Islet precursor cell (in vitro differentiated cells): ENCODE data around the gene AUTS2.

Experiments used
- DNase-seq: peaks from one replicate; pipeline ENCODE4 v3.0.0-alpha.2; 2018

Gene AUTS2

GRCh38 chr7:69625238-69625637 lies 27.0 kb downstream of the AUTS2 start:
- DNase-seq, result peak; percentile 69

DNA sequence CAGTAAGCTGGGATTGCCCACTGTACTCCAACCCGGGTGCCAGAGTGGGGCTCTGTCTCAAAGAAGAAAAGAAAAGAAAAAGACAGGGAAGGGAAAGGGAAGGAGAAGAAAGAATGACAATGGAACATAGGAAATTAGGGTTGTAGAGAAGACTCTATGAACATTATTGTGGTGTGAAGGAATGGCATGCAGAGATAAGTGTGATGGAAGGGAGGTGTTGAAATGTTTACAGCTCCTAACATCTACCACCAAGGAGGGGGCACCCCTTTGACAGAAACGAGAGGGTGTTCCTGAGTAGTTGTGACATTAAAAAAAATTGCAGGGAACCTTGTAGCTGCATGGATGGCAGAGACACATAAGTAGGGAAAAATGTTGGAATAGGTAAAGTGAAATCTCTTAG lies 27.5 kb downstream of the AUTS2 start:
- DNase-seq, result no peak

GRCh38 chr7:69630292-69630691 lies 32.0 kb downstream of the AUTS2 start:
- DNase-seq, result peak; percentile 71

- no peak for DNase-seq
Measured at GRCh38 chr7:69631131-69631530, 32.9 kb downstream of the AUTS2 start.

GRCh38 chr7:69632280-69632679 lies 34.0 kb downstream of the AUTS2 start:
- no peak for DNase-seq

DNA sequence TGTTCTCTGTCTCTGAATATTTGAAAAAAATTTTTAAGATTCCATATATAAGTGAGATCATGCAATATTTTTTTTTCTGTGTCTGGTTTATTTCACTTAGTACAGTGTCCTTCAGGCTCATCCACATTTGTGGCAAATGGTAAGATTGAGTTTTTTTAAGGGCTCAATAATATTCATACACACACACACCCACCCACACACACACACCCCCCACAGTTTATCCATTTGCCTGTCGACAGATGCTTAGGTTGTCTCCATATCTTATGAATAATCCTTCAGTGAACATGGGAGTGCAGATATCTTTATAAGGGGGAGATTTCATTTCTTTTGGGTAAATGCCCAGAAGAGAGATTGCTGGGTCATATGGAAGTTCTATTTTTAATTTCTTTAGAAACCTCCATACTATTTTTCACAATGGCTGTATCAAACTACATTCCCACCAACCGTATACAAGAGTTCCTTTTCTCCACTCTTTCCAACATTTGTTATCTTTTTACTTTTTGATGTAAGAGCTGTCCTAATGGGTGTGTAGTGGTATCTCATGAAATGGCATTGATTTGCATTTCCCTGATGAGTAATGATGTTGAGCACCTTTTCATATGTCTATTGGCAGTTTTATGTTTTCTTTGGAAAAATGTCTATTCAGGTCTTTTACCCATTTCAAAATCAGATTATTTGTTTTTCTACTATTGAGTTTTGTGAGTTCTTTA lies 35.0 kb downstream of the AUTS2 start:
- no peak for DNase-seq

DNA sequence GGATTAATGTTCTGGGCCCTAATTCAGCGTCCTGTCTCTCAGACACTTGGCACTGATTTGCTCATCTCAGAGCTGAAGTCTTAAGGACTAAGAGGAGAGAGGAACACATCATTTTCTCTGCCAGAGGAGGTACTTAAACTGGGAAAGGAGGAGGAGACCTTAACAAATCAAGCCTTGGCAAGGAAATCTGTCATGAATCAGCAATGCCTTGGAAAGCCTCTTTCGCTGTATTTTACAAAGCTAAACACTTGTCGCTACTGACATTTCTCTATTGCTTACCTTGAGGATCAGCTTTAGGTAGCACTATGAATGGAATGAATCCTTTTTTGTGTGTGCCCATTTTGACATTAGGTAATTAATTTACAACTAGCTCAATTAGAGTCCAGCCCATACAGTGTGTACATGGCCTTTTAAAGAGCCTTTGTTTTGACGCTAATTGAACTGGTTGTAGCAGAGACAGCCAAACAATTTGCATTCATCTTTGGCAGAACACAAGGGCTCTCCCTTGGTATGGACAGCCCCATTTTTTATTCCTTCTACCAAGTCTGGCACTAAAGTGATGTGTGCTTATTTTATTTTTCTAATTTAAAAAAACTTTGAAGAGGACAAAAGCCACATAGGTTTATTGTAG lies 37.4 kb downstream of the AUTS2 start:
- DNase-seq, result no peak

GRCh38 chr7:69638674-69639073 lies 40.4 kb downstream of the AUTS2 start:
- DNase-seq, result no peak

- no peak for DNase-seq
Measured at GRCh38 chr7:69640216-69640615, 41.9 kb downstream of the AUTS2 start.

DNA sequence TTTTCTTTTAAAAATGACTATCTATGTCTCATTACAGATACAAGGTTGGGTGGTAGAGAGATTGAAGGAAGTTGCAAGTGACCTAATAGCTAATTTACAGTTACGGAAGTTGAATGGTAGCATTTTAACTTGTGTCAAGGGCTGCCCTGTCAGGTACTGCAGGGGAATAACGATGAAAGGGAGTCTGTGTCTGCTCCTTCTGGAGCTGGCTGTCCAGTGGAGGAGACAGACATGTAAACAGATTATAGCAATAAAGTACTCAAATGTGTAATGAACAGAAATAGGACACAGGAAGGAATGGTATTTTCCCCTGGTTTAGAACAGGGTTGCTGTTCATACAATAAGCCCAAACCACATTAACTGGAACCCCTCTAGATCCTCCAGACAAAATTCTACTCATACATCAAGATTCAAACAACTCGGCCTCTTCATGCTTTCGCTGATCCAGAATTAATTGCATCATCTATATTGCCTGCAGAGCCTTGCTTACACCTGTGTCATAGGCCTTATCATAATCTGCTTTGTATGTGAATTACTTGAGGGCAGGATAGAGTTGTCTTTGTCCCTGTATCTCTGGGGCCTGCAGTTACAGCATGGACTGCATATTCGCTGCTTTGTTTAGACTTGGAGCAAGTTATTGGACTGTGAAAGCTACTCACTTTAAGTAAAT lies 42.8 kb downstream of the AUTS2 start:
- DNase-seq, result no peak

GRCh38 chr7:69643265-69643664 lies 45.0 kb downstream of the AUTS2 start:
- no peak for DNase-seq

GRCh38 chr7:69643708-69644445 lies 45.6 kb downstream of the AUTS2 start:
- peak; percentile 88 for DNase-seq

DNA sequence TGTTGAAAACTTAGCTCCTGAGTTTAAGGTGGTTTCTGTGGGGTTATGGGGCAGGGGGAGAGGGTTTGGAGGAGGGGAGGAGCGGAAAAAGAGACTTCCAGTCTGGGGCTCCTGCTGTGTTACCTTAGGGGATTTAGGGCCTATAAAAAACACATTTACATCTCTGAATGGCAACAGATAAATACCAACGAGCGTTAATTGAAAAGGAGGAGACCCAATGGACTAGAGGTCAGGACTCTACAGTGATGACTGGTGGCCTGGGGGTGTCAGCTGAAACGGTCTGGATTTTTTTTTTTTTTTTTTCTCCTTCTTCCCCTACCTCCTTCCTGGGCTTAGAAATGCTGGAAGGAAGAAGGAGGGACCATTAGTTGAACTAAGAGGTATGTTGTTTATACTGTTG lies 47.4 kb downstream of the AUTS2 start:
- peak; percentile 63 for DNase-seq

DNA sequence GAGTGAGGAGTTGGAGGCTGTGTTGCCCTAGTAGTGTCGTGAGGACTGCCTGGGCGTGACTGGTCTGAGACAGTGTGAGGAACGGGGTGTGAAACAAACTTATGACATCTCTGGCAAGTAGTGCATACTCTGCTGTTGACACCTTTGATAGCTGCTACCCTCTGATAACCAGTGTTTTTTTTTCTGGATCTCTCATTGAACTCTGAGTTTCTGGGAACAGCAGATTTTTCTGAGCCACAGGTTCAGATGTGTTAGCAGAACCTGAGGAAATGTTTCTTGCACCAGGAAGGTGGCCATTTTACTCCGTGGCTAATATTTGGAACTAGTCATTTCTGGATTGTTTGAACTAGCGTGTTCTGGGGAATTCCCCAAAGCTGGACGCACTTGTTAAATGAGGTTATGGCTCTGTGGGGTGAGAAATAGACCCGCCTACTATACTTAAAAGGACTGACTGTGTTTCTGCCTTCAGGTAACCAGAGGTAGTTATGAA lies 52.9 kb downstream of the AUTS2 start:
- DNase-seq, result no peak

GRCh38 chr7:69652947-69653701 lies 54.8 kb downstream of the AUTS2 start:
- no peak for DNase-seq

DNA sequence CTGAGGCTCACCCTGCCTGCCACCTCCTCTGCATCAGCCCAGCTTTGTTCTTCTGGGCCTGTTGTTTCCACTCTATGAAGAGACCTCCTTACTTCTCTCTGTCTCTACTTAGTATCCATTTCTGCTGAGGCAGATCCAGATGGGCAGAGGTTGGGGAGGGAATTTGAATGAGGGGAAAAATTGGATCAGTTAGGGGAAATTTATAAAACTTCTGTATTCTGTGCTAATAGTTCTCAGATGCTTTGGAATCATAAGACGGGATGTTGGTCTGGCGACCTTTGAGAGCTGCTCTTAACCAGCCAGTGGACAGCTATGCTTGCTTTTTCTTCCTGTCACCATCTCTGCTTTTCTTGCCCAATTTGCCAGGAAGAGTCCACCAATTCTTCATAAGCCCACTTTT lies 55.5 kb downstream of the AUTS2 start:
- DNase-seq, result no peak

GRCh38 chr7:69654381-69654780 lies 56.1 kb downstream of the AUTS2 start:
- no peak for DNase-seq

- DNase-seq, result no peak
Measured at GRCh38 chr7:69654849-69655707, 56.8 kb downstream of the AUTS2 start.

DNA sequence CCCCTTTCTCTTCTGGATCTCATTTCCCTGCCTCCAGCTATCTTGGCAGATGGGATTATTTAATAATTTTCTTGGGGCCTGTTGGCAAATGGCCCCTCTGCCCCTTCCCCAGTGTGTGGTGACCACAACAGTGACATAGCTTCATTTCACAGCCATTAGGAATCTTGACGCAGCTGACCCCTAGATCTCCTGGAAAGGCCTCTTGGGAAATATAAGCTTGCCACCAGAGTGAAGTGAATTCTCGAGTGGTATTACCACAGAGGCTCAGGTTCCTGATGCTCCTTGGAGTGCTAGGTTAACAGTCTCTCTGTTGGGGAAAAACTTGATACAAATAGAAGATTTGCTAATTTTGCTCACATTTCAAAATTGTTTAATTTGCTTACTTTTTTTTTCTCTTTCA lies 57.8 kb downstream of the AUTS2 start:
- no peak for DNase-seq

- peak; percentile 83 for DNase-seq
Measured at GRCh38 chr7:69656890-69657289, 58.6 kb downstream of the AUTS2 start.

DNA sequence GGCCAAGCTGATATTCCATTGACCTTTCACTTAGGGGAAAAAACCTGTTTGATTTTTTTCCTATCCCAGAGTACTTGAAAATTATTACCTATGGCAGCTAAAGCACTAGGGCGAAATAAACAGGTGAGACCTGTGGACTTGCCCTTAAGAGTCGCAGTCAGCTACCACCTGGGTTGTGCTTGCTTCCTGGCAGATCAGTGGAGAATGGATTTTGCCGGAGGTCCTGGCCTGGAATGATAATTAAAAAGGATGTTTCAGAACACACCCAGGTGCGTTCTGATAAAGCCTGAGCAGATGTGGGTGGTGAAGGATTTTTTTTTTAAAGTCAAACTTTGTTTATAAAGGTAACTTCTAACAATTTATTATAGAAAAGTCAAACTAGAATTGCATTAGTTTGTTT lies 59.1 kb downstream of the AUTS2 start:
- DNase-seq, result no peak

DNA sequence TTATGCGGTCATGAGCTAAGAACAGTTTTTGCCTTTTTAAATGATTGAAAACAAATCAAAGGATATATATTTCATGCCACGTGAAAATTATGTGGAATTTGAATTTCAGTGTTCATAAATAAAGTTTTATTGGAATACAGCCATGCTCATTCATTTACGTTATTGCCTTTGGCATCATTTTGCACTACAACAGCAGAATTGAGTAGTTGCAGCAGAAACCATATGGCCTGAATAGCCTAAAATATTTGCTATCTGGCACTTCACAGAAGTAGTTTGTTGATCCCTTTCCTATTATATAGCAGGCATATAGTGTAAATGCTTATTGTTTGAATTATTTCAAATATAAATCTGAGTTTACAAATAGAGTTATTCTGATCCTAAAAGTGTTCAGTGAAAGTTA lies 59.7 kb downstream of the AUTS2 start:
- DNase-seq, result no peak
